HEK293 (cell line): ENCODE measurements around the gene UTP11.

Experiments used
- CTCF ChIA-PET: fragments of 350-600 bp; formaldehyde crosslinking; extraction: SDS; loops from one replicate; lab custom pipeline; 2021; ENCODE audit warnings: antibody characterized with exemption; lab: Yijun Ruan, JAX
- POLR2A ChIA-PET: fragments of 300-600 bp; formaldehyde crosslinking; extraction: SDS; loops from one replicate; lab custom pipeline; 2020; ENCODE audit warnings: antibody characterized with exemption, inconsistent platforms; lab: Yijun Ruan, JAX
- H3K27ac ChIP-seq: fragments of 200-500 bp; sonication (Bioruptor generic); 2 replicates; pipeline ENCODE4 v1.5.1; 2014; ENCODE audit warnings: low read depth, low read length, control low read depth, inconsistent platforms; ENCODE audit errors: extremely low read depth
- H3K36me3 ChIP-seq, 2 experiments: fragments of 200-500 bp in 1 of 2; sonication (Bioruptor generic) in 1 of 2; 1 replicate in 1 of 2; 2 replicates in 1 of 2; pipeline ENCODE4 v1.5.1; 2014 to 2017; ENCODE audit warnings: inconsistent platforms in 2 of 2, low read length in 2 of 2; ENCODE audit not compliant: control insufficient read depth in 2 of 2, insufficient read depth in 1 of 2
- H3K4me1 ChIP-seq: fragments of 200-500 bp; sonication (Bioruptor generic); 2 replicates; pipeline ENCODE4 v1.5.1; 2014; ENCODE audit warnings: mild to moderate bottlenecking, low read length, inconsistent platforms; ENCODE audit not compliant: control insufficient read depth, insufficient read depth
- H3K4me3 ChIP-seq: 2 replicates; pipeline ENCODE4 v1.5.1; 2011; ENCODE audit warnings: low read depth, mild to moderate bottlenecking, control low read depth, low read length, moderate library complexity
- H3K9me3 ChIP-seq: fragments of 200-500 bp; sonication (Bioruptor generic); 2 replicates; pipeline ENCODE4 v1.5.1; 2014; ENCODE audit warnings: low read depth, low read length, inconsistent platforms; ENCODE audit not compliant: control insufficient read depth, insufficient read depth
- EGR2 ChIP-seq: fragments of 450-650 bp; formaldehyde crosslinking; IDR thresholded peaks from 2 replicates; pipeline ENCODE4 v1.5.1; 2016; ENCODE audit warnings: low read depth, missing biosample characterization, missing genetic modification characterization
- GLIS1 ChIP-seq: fragments of 450-650 bp; formaldehyde crosslinking; IDR thresholded peaks from 2 replicates; pipeline ENCODE4 v1.5.1; 2016; ENCODE audit warnings: missing biosample characterization, missing genetic modification characterization
- GLIS2 ChIP-seq: fragments of 450-650 bp; formaldehyde crosslinking; IDR thresholded peaks from 2 replicates; pipeline ENCODE4 v1.5.1; 2016; ENCODE audit warnings: missing biosample characterization, missing genetic modification characterization
- KLF10 ChIP-seq: fragments of 450-650 bp; IDR thresholded peaks from 2 replicates; pipeline ENCODE4 v1.5.1; 2018; ENCODE audit warnings: missing biosample characterization, mild to moderate bottlenecking, missing genetic modification characterization
- YY1 ChIP-seq: fragments of 450-650 bp; formaldehyde crosslinking; IDR thresholded peaks from 2 replicates; pipeline ENCODE4 v1.5.1; 2018; ENCODE audit warnings: missing biosample characterization, missing genetic modification characterization
- YY2 ChIP-seq: fragments of 450-650 bp; formaldehyde crosslinking; IDR thresholded peaks from 2 replicates; pipeline ENCODE4 v1.5.1; 2016; ENCODE audit warnings: missing biosample characterization, missing genetic modification characterization
- ZBTB8A ChIP-seq: fragments of 450-650 bp; formaldehyde crosslinking; IDR thresholded peaks from 2 replicates; pipeline ENCODE4 v1.5.1; 2016; ENCODE audit warnings: missing biosample characterization, missing genetic modification characterization
- ZFP3 ChIP-seq: fragments of 450-650 bp; formaldehyde crosslinking; IDR thresholded peaks from 2 replicates; pipeline ENCODE4 v1.5.1; 2016; ENCODE audit warnings: low read depth, missing biosample characterization, missing genetic modification characterization
- ZIC2 ChIP-seq: fragments of 450-650 bp; formaldehyde crosslinking; IDR thresholded peaks from 2 replicates; pipeline ENCODE4 v1.5.1; 2016; ENCODE audit warnings: missing biosample characterization, missing genetic modification characterization
- ZNF48 ChIP-seq: fragments of 450-650 bp; formaldehyde crosslinking; IDR thresholded peaks from 2 replicates; pipeline ENCODE4 v1.5.1; 2016; ENCODE audit warnings: missing biosample characterization, missing genetic modification characterization
- ZNF629 ChIP-seq: fragments of 450-650 bp; formaldehyde crosslinking; IDR thresholded peaks from 2 replicates; pipeline ENCODE4 v1.5.1; 2017; ENCODE audit warnings: missing biosample characterization, missing genetic modification characterization
- TF ChIP-seq, protein P1 (sequence below): fragments of 450-650 bp; formaldehyde crosslinking; IDR thresholded peaks from 2 replicates; pipeline ENCODE4 v1.5.1; 2016; ENCODE audit warnings: missing biosample characterization, missing genetic modification characterization
- TF ChIP-seq, protein P2 (sequence below): IDR thresholded peaks from 2 replicates; pipeline ENCODE4 v1.6.1; 2011; ENCODE audit warnings: mild to moderate bottlenecking, low read depth, low read length, borderline replicate concordance
- TF ChIP-seq, protein P3 (sequence below): fragments of 450-650 bp; formaldehyde crosslinking; IDR thresholded peaks from 2 replicates; pipeline ENCODE4 v1.5.1; 2016; ENCODE audit warnings: missing biosample characterization, missing genetic modification characterization
- TF ChIP-seq, protein P4 (sequence below): fragments of 450-650 bp; formaldehyde crosslinking; IDR thresholded peaks from 2 replicates; pipeline ENCODE4 v1.5.1; 2016; ENCODE audit warnings: missing biosample characterization, missing genetic modification characterization
- TF ChIP-seq, protein P5 (sequence below): fragments of 450-650 bp; formaldehyde crosslinking; optimal IDR thresholded peaks from 2 replicates; pipeline ENCODE3; 2016; ENCODE audit warnings: missing biosample characterization, mild to moderate bottlenecking, missing genetic modification characterization
- TF ChIP-seq, protein P6 (sequence below): fragments of 450-650 bp; formaldehyde crosslinking; IDR thresholded peaks from 2 replicates; pipeline ENCODE4 v1.5.1; 2016; ENCODE audit warnings: missing biosample characterization, missing genetic modification characterization

UTP11 gene

DNA sequence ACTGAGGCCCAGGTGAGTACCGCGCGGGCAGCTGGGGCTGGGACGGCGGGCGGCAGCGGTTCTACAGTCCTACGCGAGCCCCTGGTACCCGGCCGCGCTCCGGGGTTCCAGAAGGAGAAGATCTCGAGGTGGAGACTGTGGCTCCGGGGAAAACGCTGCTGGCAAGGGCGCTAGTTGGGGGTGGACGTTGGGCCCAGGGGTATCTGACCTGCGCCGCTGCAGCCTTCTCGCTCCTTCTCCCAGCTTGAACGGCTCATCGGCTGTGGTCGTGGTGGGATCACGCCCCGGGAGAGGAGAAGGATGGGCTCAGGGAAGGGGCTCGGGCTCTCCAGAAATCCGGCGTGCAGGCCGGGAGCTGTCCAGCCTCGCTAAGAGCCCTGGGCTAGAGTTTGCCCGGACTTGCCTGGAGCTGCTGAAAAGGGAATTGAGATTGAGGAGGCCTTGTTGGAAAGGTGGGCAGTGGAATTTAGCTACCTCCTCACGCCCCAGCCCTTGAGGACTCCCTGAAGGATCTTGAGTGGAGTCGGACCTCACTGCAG is 35.1 kb downstream of the UTP11 start:
- ChIA-PET POLR2A (interaction anchor here (0.9 kb wide), 1 partner anchor 91 kb away, joined by 4 read pairs; no protein-coding TSS in a partner anchor), CTCF (interaction anchor here (1.4 kb wide), 1 partner anchor 24 kb away, joined by 4 read pairs; no protein-coding TSS in a partner anchor)
- no peak for TF ChIP-seq ZNF629 (tag by site-specific recombination)
- TF ChIP-seq, protein P1, sequence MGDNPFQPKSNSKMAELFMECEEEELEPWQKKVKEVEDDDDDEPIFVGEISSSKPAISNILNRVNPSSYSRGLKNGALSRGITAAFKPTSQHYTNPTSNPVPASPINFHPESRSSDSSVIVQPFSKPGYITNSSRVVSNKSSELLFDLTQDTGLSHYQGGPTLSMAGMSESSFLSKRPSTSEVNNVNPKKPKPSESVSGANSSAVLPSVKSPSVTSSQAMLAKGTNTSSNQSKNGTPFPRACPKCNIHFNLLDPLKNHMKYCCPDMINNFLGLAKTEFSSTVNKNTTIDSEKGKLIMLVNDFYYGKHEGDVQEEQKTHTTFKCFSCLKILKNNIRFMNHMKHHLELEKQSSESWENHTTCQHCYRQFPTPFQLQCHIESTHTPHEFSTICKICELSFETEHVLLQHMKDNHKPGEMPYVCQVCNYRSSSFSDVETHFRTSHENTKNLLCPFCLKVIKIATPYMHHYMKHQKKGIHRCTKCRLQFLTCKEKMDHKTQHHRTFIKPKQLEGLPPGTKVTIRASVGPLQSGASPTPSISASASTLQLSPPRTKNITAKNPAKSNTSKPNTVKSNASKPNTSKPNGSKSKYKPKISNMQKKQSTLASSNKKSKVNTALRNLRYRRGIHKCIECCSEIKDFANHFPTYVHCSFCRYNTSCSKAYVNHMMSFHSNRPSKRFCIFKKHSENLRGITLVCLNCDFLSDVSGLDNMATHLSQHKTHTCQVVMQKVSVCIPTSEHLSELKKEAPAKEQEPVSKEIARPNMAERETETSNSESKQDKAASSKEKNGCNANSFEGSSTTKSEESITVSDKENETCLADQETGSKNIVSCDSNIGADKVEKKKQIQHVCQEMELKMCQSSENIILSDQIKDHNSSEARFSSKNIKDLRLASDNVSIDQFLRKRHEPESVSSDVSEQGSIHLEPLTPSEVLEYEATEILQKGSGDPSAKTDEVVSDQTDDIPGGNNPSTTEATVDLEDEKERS (tag by site-specific recombination): no peak
- TF ChIP-seq, protein P2, sequence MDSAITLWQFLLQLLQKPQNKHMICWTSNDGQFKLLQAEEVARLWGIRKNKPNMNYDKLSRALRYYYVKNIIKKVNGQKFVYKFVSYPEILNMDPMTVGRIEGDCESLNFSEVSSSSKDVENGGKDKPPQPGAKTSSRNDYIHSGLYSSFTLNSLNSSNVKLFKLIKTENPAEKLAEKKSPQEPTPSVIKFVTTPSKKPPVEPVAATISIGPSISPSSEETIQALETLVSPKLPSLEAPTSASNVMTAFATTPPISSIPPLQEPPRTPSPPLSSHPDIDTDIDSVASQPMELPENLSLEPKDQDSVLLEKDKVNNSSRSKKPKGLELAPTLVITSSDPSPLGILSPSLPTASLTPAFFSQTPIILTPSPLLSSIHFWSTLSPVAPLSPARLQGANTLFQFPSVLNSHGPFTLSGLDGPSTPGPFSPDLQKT: no peak
- TF ChIP-seq, protein P3, sequence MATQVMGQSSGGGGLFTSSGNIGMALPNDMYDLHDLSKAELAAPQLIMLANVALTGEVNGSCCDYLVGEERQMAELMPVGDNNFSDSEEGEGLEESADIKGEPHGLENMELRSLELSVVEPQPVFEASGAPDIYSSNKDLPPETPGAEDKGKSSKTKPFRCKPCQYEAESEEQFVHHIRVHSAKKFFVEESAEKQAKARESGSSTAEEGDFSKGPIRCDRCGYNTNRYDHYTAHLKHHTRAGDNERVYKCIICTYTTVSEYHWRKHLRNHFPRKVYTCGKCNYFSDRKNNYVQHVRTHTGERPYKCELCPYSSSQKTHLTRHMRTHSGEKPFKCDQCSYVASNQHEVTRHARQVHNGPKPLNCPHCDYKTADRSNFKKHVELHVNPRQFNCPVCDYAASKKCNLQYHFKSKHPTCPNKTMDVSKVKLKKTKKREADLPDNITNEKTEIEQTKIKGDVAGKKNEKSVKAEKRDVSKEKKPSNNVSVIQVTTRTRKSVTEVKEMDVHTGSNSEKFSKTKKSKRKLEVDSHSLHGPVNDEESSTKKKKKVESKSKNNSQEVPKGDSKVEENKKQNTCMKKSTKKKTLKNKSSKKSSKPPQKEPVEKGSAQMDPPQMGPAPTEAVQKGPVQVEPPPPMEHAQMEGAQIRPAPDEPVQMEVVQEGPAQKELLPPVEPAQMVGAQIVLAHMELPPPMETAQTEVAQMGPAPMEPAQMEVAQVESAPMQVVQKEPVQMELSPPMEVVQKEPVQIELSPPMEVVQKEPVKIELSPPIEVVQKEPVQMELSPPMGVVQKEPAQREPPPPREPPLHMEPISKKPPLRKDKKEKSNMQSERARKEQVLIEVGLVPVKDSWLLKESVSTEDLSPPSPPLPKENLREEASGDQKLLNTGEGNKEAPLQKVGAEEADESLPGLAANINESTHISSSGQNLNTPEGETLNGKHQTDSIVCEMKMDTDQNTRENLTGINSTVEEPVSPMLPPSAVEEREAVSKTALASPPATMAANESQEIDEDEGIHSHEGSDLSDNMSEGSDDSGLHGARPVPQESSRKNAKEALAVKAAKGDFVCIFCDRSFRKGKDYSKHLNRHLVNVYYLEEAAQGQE (tag by site-specific recombination): peak; percentile 89
- H3K4me3 ChIP-seq: peak overlapping the region; percentile 44
- H3K36me3 ChIP-seq: no peaks in the 10 kb centered on the region
- no peaks in the 10 kb centered on the region for H3K9me3 ChIP-seq
- no peaks in the 10 kb centered on the region for H3K4me1 ChIP-seq
- H3K27ac ChIP-seq: no peak overlapping the region

DNA sequence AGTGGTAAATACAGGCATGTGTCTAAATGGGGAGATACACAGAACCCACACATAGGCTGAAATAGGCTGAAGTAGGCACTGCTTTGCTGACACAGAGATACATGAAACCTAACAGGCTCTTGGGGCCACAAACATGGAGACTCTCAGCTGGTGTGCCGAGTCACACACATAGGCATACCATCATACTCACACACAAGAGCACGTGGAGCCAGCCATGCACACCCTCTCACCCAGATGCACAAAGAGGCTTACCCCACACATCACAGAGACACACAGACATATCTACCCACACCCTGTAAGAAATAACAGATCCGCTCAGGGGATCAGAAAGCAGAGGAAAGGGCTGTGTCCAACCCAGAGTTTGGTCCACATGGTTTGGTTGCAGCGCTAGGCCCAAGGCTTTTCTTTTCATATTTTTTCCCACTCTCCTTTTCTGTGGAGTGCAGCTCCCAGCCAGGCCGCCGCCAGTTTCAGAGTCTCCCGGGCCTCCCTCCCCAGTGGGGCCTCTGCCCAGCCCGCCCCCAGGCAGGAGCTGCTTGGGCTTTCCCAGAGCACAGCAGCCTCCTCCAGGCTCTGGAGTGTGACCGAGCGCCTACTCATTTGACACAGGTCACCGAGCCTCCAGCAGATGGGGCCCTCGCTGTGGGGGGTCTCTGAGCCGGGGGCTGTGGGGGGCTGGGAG is 38.0 kb downstream of the UTP11 start:
- ChIA-PET CTCF (interaction anchor here (0.5 kb wide), 1 partner anchor 25 kb away, joined by 3 read pairs; no protein-coding TSS in a partner anchor), POLR2A (interaction anchor here (0.7 kb wide), 1 partner anchor 25 kb away, joined by 3 read pairs; no protein-coding TSS in a partner anchor)
- Histone ChIP-seq H3K36me3 (no peaks in the 10 kb centered on the region), H3K4me3 (no peak overlapping the region), H3K27ac (no peak overlapping the region), H3K4me1 (no peaks in the 10 kb centered on the region), H3K9me3 (no peaks in the 10 kb centered on the region)
- no peak for TF ChIP-seq ZFP3
- TF ChIP-seq, protein P4, sequence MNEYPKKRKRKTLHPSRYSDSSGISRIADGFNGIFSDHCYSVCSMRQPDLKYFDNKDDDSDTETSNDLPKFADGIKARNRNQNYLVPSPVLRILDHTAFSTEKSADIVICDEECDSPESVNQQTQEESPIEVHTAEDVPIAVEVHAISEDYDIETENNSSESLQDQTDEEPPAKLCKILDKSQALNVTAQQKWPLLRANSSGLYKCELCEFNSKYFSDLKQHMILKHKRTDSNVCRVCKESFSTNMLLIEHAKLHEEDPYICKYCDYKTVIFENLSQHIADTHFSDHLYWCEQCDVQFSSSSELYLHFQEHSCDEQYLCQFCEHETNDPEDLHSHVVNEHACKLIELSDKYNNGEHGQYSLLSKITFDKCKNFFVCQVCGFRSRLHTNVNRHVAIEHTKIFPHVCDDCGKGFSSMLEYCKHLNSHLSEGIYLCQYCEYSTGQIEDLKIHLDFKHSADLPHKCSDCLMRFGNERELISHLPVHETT (tag by site-specific recombination): no peak
- TF ChIP-seq GLIS1 (tag by site-specific recombination): peak; percentile 61
- TF ChIP-seq GLIS2 (tag by site-specific recombination): peak; percentile 37
- TF ChIP-seq, protein P5, sequence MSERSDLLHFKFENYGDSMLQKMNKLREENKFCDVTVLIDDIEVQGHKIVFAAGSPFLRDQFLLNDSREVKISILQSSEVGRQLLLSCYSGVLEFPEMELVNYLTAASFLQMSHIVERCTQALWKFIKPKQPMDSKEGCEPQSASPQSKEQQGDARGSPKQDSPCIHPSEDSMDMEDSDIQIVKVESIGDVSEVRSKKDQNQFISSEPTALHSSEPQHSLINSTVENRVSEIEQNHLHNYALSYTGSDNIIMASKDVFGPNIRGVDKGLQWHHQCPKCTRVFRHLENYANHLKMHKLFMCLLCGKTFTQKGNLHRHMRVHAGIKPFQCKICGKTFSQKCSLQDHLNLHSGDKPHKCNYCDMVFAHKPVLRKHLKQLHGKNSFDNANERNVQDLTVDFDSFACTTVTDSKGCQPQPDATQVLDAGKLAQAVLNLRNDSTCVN (tag by site-specific recombination): no peak
- peak; percentile 89 for TF ChIP-seq EGR2 (tag by site-specific recombination)
- no peak for TF ChIP-seq YY2 (tag by site-specific recombination)
- no peak for TF ChIP-seq ZNF48
- no peak for TF ChIP-seq YY1 (tag by site-specific recombination)
- TF ChIP-seq, protein P6, sequence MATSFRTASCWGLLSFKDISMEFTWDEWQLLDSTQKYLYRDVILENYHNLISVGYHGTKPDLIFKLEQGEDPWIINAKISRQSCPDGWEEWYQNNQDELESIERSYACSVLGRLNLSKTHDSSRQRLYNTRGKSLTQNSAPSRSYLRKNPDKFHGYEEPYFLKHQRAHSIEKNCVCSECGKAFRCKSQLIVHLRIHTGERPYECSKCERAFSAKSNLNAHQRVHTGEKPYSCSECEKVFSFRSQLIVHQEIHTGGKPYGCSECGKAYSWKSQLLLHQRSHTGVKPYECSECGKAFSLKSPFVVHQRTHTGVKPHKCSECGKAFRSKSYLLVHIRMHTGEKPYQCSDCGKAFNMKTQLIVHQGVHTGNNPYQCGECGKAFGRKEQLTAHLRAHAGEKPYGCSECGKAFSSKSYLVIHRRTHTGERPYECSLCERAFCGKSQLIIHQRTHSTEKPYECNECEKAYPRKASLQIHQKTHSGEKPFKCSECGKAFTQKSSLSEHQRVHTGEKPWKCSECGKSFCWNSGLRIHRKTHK (tag by site-specific recombination): no peak
- TF ChIP-seq ZIC2 (tag by site-specific recombination): peak; percentile 63
- no peak for TF ChIP-seq KLF10 (tag by site-specific recombination)
- peak; percentile 31; the same call in 1 of the 2 replicates for TF ChIP-seq ZBTB8A (tag by site-specific recombination)
